Chondrocyte (in vitro differentiated cells): ENCODE data around the gene PNPLA2. TPM values are rescaled to one million over a fixed set of nuclear protein-coding genes. Genes with fewer than 3 reads are reported as not detected.

Experiments
- DNase-seq: peaks from one replicate; pipeline ENCODE4 v3.0.0; 2021; ENCODE audit warnings: mixed read lengths, low spot score
- H3K27ac Mint-ChIP-seq: one replicate; pipeline ENCODE4 v1.8.0; 2021; ENCODE audit warnings: mild to moderate bottlenecking, moderate library complexity, mixed read lengths; ENCODE audit not compliant: unreplicated experiment
- H3K27me3 Mint-ChIP-seq: 2 replicates; pipeline ENCODE4 v1.8.0; 2021; ENCODE audit warnings: low read depth, mixed read lengths
- H3K36me3 Mint-ChIP-seq: 2 replicates; pipeline ENCODE4 v1.8.0; 2021; ENCODE audit warnings: low read depth, mixed read lengths
- H3K4me1 Mint-ChIP-seq: 2 replicates; pipeline ENCODE4 v1.8.0; 2021; ENCODE audit warnings: low read depth, mild to moderate bottlenecking, mixed read lengths
- H3K4me3 Mint-ChIP-seq: one replicate; pipeline ENCODE4 v1.8.0; 2021; ENCODE audit warnings: mild to moderate bottlenecking, moderate library complexity, mixed read lengths; ENCODE audit not compliant: unreplicated experiment
- H3K9me3 Mint-ChIP-seq: 2 replicates; pipeline ENCODE4 v1.8.0; 2021; ENCODE audit warnings: low read depth, mixed read lengths
- total RNA-seq: library from RNA; stranded (reverse); gene quantifications from 3 replicates; pipeline ENCODE4 v1.2.1, GENCODE V29; 2021
- TF ChIP-seq, protein P1 (sequence below): fragments of 200-600 bp; sonication (generic); IDR thresholded peaks from 2 replicates; pipeline ENCODE4 v1.5.0; 2021; ENCODE audit warnings: antibody characterized with exemption, mild to moderate bottlenecking, moderate library complexity

PNPLA2 gene
- total RNA-seq, 1 donor from 2014 or later, result 56.0 TPM

DNA sequence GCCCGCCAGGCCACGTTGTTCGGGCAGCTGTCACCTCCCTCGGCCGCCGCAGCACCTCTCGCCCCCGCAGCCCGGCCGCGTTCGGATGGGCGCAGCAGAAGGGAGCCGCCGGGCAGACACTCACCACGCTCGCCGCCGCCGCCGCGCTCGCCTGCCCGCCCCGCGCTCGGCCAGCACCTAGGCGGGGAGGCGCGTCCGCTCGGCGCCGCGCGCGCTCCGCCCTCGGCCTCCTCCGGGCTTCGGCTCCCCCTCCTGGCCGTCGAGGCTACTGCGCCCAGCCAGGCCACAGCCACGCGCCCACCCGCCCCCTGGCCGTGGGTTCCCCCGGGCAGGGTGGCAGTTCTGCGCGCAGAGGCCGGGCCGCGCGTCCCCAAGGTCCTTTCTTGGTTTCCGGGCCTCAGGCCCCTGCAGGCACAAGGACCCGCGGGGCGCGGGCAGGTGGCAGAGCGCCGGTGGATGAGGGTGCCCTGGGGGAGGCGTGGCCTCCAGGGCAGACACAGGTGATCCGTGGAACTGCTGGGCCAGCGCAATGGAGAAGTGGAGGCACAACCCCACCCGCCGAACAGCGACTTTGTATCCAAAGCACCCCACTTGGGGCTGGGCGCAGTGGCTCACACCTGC is 20.5 kb upstream of the PNPLA2 start, which contains the start of gene SLC25A22:
SLC25A22 (minus strand) TSS at position 189 of the 621 bp plus-strand sequence. CDS start 3,275 bp downstream, outside the sequence.
- DNase-seq, result no peak
- Mint-ChIP-seq H3K4me1 (peaks cover 15% of the 10 kb centered on the region), H3K27me3 (no peaks in the 10 kb centered on the region)

DNA sequence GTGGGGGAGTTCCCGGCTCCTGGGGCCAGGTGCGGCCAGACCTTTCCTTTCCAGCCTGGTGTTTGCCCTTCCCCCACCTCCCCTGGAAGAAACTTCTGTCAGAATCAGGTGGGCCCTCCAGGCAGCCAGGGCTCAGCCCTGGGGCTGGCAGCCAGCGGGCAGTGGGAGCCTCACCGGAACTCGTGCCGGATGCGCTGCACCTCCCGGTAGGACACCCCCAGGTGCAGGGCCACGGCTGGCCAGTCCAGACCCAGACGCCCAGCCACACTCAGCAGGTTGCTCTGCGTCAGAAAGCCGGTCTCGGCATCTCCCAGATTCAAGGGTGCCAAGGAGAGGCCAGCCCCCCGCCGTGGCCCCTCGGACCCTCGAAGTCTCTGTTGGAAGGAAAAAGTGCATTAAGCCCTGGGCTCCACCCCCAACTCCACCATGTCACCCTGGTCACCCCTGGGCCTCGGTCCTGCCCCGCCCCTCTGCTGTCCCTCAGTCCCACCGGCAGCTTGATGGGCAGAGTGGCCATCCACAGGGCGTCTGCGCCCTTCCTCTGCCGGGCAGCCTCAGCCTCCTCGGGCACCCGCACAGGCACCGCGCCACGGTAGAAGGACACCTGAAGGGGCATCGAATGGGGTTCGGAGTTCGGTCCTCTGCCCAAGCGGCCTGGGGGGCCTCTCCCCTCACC is 18.9 kb upstream of the PNPLA2 start:
- Mint-ChIP-seq H3K4me1 (peaks cover 25% of the 10 kb centered on the region), H3K9me3 (no peaks in the 10 kb centered on the region), H3K4me3 (no peak overlapping the region), H3K27me3 (no peaks in the 10 kb centered on the region), H3K27ac (no peak overlapping the region), H3K36me3 (peaks cover 2% of the 10 kb centered on the region)
- TF ChIP-seq, protein P1, sequence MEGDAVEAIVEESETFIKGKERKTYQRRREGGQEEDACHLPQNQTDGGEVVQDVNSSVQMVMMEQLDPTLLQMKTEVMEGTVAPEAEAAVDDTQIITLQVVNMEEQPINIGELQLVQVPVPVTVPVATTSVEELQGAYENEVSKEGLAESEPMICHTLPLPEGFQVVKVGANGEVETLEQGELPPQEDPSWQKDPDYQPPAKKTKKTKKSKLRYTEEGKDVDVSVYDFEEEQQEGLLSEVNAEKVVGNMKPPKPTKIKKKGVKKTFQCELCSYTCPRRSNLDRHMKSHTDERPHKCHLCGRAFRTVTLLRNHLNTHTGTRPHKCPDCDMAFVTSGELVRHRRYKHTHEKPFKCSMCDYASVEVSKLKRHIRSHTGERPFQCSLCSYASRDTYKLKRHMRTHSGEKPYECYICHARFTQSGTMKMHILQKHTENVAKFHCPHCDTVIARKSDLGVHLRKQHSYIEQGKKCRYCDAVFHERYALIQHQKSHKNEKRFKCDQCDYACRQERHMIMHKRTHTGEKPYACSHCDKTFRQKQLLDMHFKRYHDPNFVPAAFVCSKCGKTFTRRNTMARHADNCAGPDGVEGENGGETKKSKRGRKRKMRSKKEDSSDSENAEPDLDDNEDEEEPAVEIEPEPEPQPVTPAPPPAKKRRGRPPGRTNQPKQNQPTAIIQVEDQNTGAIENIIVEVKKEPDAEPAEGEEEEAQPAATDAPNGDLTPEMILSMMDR, result no peak
- no peak for DNase-seq

More for the DNA sequence above, 20.5 kb upstream of the PNPLA2 start, which contains the start of gene SLC25A22:
- no peaks in the 10 kb centered on the region for H3K9me3 Mint-ChIP-seq
- H3K27ac Mint-ChIP-seq, result peak within 1 kb of the TSS; percentile 93
- peaks cover 2% of the 10 kb centered on the region for H3K36me3 Mint-ChIP-seq
- peak within 1 kb of the TSS; percentile 84 for H3K4me3 Mint-ChIP-seq
- TF ChIP-seq, protein P1, result peak; percentile 87

DNA sequence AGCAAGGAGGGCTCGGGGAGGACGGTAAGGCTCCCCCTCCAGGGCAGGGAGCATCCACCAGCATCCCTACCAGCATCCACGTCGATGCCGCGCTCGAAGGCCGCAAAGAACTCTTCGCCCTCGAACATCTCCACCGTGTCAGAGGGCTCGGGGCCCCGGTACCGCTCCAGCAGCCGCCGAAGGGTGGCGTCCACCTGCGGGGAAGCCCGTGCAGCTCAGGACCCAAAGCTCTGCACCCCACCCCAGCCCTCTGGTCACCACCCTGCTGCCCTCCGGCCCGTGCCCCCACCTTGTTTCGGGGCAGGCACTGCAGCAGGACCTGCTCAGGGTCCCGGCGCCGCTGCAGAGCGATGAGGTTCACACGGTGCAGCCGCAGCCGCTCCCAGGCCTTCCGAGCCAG is 18.2 kb upstream of the PNPLA2 start:
- H3K4me1 Mint-ChIP-seq, result peaks cover 25% of the 10 kb centered on the region
- peaks cover 2% of the 10 kb centered on the region for H3K36me3 Mint-ChIP-seq
- no peak overlapping the region for H3K4me3 Mint-ChIP-seq
- no peaks in the 10 kb centered on the region for H3K27me3 Mint-ChIP-seq
- H3K27ac Mint-ChIP-seq, result no peak overlapping the region
- TF ChIP-seq, protein P1, result no peak
- H3K9me3 Mint-ChIP-seq, result no peaks in the 10 kb centered on the region
- no peak for DNase-seq

DNA sequence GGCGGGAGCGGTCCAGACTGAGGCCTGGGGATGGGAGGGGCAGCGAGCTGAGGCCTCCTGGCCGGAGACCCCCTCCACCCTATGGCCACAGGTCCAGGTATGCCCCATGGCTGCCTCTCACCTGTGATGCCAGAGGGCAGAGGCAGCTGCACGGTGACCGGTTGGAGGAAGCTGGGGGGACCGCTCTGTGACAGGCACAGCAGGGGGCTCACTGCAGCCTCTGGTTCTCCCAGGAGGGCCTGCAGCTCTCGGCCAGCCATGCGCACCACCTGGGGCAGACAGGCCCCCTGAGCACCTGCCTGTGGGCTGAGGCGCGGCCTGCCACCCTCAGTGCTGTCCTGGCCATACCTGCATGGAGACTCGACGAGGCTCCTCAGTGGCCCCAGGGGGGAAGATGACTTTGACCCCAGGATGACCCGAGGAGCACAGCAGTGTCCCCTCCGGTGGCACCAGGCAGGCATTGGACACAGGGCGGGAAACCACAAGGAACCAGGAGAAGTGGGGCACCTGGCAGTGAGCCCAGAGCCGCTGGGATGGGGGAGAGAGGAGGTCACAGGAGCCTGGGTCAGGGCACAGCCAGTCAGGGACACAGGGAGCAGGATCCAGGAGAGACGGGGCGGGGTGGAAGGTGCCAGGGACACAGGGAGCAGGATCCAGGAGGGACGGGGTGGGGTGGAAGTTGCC is 17.5 kb upstream of the PNPLA2 start:
- Mint-ChIP-seq H3K27ac (no peak overlapping the region), H3K4me1 (peaks cover 23% of the 10 kb centered on the region), H3K36me3 (peaks cover 2% of the 10 kb centered on the region), H3K4me3 (no peak overlapping the region), H3K9me3 (no peaks in the 10 kb centered on the region), H3K27me3 (no peaks in the 10 kb centered on the region)
- DNase-seq, result no peak
- TF ChIP-seq, protein P1, result no peak

DNA sequence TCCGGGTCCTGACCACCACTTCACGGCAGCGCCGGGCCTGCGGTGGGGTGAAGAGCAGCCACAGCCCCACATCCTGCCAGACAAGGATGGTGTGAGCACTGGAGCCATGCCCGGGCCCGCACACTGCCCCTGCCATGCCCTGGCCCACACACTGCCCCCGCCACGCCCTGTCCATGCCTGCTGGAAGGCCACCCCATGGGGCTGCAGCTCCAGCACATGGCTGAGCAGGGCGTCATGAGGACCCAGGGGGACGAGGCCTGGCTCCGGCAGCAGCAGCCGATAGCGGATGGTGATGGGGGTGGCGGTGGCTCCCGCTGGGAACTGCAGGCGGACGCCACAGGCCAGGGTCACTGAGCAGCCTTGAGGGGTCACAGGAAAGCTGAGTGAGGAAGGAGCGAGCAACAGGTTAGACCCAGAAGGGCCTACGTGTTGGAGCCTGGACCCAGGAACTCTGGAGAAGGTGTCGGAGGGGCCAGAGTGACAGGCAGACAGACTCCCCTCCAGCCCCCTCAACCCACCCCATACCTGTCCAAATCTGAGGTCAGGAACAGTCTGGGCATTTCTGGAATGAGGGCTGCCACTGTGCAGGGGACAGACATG is 16.6 kb upstream of the PNPLA2 start:
- Mint-ChIP-seq H3K27ac (no peak overlapping the region), H3K4me1 (peaks cover 15% of the 10 kb centered on the region), H3K4me3 (no peak overlapping the region), H3K27me3 (no peaks in the 10 kb centered on the region), H3K9me3 (no peaks in the 10 kb centered on the region), H3K36me3 (peaks cover 2% of the 10 kb centered on the region)
- DNase-seq, result no peak
- TF ChIP-seq, protein P1, result no peak
